GM12873 (cell line): Measurements from ENCODE around the gene COLEC11.

Experiments
- TF ChIP-seq, protein P1 (sequence below): IDR thresholded peaks from 2 replicates; pipeline ENCODE4 v1.5.1; 2012; ENCODE audit warnings: low read depth, mild to moderate bottlenecking, moderate library complexity, low read length, control low read depth; ENCODE audit not compliant: insufficient read depth; ENCODE audit errors: missing control alignments

Gene COLEC11

DNA sequence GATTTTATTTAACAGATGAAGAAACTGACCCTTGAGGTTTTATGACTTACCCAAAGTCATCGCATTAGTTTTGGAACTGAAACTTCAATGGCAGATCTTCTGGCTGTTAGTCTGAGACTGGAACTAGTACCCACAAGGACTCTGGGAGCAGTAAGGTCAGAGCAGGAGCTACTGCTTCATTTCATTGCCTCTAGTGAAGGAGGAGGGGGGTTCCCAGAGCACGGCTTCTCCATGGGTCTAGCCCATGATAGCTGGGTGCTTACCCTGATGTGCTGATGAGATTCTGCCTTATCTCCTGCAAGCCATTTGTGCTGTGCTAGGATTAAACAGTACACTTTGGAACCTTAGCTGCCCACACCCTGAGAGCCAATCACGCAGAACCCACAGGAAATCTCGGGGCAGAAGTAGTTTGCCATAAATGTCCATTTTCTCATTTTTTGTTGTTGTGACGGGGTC lies 31.4 kb upstream of the COLEC11 start:
- TF ChIP-seq, protein P1, sequence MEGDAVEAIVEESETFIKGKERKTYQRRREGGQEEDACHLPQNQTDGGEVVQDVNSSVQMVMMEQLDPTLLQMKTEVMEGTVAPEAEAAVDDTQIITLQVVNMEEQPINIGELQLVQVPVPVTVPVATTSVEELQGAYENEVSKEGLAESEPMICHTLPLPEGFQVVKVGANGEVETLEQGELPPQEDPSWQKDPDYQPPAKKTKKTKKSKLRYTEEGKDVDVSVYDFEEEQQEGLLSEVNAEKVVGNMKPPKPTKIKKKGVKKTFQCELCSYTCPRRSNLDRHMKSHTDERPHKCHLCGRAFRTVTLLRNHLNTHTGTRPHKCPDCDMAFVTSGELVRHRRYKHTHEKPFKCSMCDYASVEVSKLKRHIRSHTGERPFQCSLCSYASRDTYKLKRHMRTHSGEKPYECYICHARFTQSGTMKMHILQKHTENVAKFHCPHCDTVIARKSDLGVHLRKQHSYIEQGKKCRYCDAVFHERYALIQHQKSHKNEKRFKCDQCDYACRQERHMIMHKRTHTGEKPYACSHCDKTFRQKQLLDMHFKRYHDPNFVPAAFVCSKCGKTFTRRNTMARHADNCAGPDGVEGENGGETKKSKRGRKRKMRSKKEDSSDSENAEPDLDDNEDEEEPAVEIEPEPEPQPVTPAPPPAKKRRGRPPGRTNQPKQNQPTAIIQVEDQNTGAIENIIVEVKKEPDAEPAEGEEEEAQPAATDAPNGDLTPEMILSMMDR, result no peak

DNA sequence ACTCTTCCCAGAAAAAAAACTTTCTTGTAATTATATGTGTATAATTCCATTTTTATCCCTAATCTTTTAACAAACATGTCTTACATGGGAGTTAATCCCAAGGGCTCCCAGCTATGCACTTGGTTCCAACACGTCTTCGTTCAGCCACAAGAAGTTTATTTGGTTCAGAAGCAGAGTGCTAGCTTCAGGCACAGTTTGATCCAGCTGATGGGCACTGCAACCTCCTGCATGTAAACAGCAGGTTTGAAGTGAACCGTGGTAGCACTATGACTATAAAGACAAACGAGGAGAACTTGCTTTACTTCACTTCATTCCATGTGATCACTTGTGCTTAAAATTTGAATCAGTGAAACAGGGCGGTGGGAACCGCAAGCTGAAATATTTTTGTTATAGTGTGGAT lies 29.8 kb upstream of the COLEC11 start:
- TF ChIP-seq, protein P1, result no peak

- TF ChIP-seq, protein P1, result no peak
Measured at GRCh38 chr2:3566806-3567205, 28.1 kb upstream of the COLEC11 start.

DNA sequence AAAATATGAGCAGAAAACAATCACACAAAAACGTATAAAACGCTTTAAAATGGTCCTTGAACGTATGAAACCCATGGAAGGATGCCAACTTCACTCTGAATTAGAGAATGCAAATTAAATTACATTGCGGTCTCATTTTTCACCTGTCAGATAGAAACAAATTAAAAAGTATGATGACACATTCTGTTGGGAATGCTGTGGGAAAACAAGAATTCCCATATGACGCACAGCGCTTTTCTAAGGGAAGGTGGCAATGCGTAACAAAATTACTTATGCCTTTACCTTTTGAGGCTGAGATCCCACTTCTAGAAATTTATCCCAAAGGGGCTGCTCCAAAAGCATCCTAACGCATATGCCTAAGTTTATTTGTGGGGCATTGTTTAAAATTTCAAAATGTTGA lies 23.6 kb upstream of the COLEC11 start:
- TF ChIP-seq, protein P1, result no peak

DNA sequence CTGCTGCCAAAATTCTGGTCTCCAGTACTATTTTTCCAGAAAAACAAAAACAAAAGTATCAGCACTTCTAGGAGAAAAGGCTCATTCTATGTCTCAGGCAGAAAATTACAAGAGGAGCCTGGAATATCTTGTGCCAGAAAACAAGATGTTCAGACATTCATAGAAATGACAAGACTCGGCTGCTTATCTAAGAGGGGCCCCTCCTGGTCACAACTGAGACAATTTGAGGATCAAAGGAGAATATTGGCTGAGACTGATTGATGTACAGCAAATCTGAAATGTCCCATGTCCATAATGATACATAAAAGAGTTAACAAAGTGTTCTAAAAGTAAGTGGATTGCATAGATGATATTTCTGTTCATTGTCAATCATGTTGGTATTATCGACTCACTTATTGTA lies 22.3 kb upstream of the COLEC11 start:
- TF ChIP-seq, protein P1, result no peak

GRCh38 chr2:3574155-3574554 lies 20.8 kb upstream of the COLEC11 start:
- TF ChIP-seq, protein P1, result no peak

DNA sequence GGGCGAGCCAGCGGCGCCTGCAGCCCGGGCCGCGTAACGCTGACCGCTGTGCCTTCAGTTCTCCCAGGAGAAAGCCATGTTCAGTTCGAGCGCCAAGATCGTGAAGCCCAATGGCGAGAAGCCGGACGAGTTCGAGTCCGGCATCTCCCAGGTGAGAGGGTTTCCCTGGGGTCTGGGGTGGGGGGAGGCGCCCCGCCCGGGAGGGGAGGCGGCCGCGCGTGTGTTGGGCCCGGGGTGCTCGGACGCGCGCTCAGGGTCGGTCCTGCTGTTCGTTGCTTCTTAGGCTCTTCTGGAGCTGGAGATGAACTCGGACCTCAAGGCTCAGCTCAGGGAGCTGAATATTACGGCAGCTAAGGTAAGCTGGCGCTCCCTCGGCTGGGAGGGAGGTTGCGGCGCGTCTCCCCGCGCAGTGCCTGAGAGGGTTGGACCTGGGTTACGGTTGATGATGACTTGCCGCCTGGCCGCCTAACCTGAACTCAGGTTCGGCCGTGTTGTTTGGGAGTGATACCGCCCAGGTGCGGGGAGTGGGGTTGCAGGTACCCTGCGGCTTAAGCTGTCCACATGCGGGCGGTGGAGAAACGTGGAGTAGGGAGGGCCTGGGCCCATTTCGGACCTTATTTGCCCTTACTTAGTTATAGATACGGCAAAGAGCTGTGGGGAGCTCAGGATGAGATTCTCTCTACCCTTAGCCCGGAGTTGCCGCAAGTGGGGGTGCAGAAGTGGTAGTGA lies 19.2 kb upstream of the COLEC11 start:
- TF ChIP-seq, protein P1, result no peak
